Hepatocyte (in vitro differentiated cells): ENCODE results near the gene WDR46. TPM values are rescaled to one million over a fixed set of nuclear protein-coding genes. Genes with fewer than 3 reads are reported as not detected.

Experiments used
- DNase-seq: peaks from one replicate; pipeline ENCODE4 v3.0.0-alpha.2; 2016; ENCODE audit warnings: low spot score
- H2AFZ ChIP-seq: fragments of 200-600 bp; sonication (generic); 2 replicates; pipeline ENCODE4 v1.6.0; 2016; ENCODE audit warnings: antibody characterized with exemption, mild to moderate bottlenecking
- H3K27ac ChIP-seq: fragments of 200-600 bp; sonication (generic); 2 replicates; pipeline ENCODE4 v1.5.1; 2016; ENCODE audit warnings: mild to moderate bottlenecking
- H3K27me3 ChIP-seq: fragments of 200-600 bp; sonication (generic); 2 replicates; pipeline ENCODE4 v1.6.1; 2016
- H3K36me3 ChIP-seq: fragments of 200-600 bp; sonication (generic); replicated peaks from 2 replicates; pipeline ENCODE4 v1.5.1; 2016; ENCODE audit warnings: low read depth; ENCODE audit not compliant: insufficient read depth
- H3K4me1 ChIP-seq: fragments of 200-600 bp; sonication (generic); 2 replicates; pipeline ENCODE4 v1.5.1; 2016; ENCODE audit warnings: mild to moderate bottlenecking, moderate library complexity; ENCODE audit not compliant: insufficient read depth
- H3K4me2 ChIP-seq: fragments of 200-600 bp; sonication (generic); 2 replicates; pipeline ENCODE4 v1.6.0; 2016
- H3K4me3 ChIP-seq: fragments of 200-600 bp; sonication (generic); 2 replicates; pipeline ENCODE4 v1.5.1; 2016; ENCODE audit warnings: mild to moderate bottlenecking
- H3K79me2 ChIP-seq: fragments of 200-600 bp; sonication (generic); 2 replicates; pipeline ENCODE4 v1.6.0; 2017; ENCODE audit warnings: mild to moderate bottlenecking
- H3K9me2 ChIP-seq: fragments of 200-600 bp; sonication (generic); replicated peaks from 2 replicates; pipeline ENCODE4 v1.6.0; 2017; ENCODE audit warnings: mild to moderate bottlenecking; ENCODE audit not compliant: insufficient read depth
- H3K9me3 ChIP-seq: fragments of 200-600 bp; sonication (generic); 2 replicates; pipeline ENCODE4 v1.5.1; 2016; ENCODE audit warnings: low read depth, mild to moderate bottlenecking
- H4K20me1 ChIP-seq: fragments of 200-600 bp; sonication (generic); 2 replicates; pipeline ENCODE4 v1.6.0; 2016; ENCODE audit warnings: mild to moderate bottlenecking; ENCODE audit not compliant: insufficient read depth, poor library complexity, severe bottlenecking
- CTCF ChIP-seq: fragments of 200-600 bp; sonication (generic); IDR thresholded peaks from 2 replicates; pipeline ENCODE4 v1.5.1; 2016; ENCODE audit warnings: antibody characterized with exemption, mild to moderate bottlenecking; ENCODE audit not compliant: poor library complexity
- EZH2 ChIP-seq: fragments of 200-600 bp; sonication (generic); IDR thresholded peaks from 2 replicates; pipeline ENCODE4 v1.6.1; 2016; ENCODE audit warnings: antibody characterized with exemption, mild to moderate bottlenecking, borderline replicate concordance
- EZH2phosphoT487 ChIP-seq: fragments of 200-600 bp; sonication (generic); IDR thresholded peaks from one replicate; pipeline ENCODE4 v1.6.1; 2018; ENCODE audit warnings: antibody characterized with exemption, mild to moderate bottlenecking, low read depth, moderate library complexity; ENCODE audit not compliant: unreplicated experiment, severe bottlenecking
- WGBS: methylation state at CpG from one replicate; pipeline ENCODE4 v1.1.6; 2016; ENCODE audit warnings: low lambda C conversion rate; ENCODE audit errors: missing lambda C conversion rate; 5-methylcytosine and 5-hydroxymethylcytosine counted together
- polyA plus RNA-seq: library from polyadenylated mRNA; unstranded; fragments of >200 nt; fragmentation: Nextera tagmentation; extraction: Ambion mirVana; gene quantifications from 2 replicates; pipeline ENCODE4 v1.2.1, GENCODE V29; 2016
- total RNA-seq: library from RNA; depleted of rRNA; stranded (reverse); fragments of >200 nt; gene quantifications from 2 replicates; pipeline ENCODE4 v1.2.3, GENCODE V29; 2014

Gene WDR46
- total and polyA plus RNA-seq, 2 experiments from 2014 or later = 51.1 to 84.2 TPM

- Histone ChIP-seq H3K4me3 (peak overlapping the region; percentile 24), H3K4me2 (peak overlapping the region; percentile 78), H3K27ac (peak overlapping the region; percentile 35), H2AFZ (no peak overlapping the region), H3K27me3 (no peaks in the 10 kb centered on the region), H3K36me3 (no peaks in the 10 kb centered on the region), H3K4me1 (peaks cover 14% of the 10 kb centered on the region), H3K79me2 (peaks cover 31% of the 10 kb centered on the region), H3K9me2 (no peaks in the 10 kb centered on the region), H4K20me1 (no peaks in the 10 kb centered on the region), H3K9me3 (no peaks in the 10 kb centered on the region)
- TF ChIP-seq EZH2phosphoT487 (no peak), EZH2 (no peak), CTCF (no peak)
- DNase-seq = no peak
- 87% methylated on average over 18 of the region's 19 CpGs for WGBS
Measured at GRCh38 chr6:33316603-33317418, 27.8 kb upstream of the WDR46 start.

- Histone ChIP-seq H3K4me2 (no peak overlapping the region), H3K9me3 (no peaks in the 10 kb centered on the region), H3K4me3 (no peak overlapping the region), H3K4me1 (peaks cover 15% of the 10 kb centered on the region), H3K27ac (no peak overlapping the region), H3K36me3 (no peaks in the 10 kb centered on the region), H3K79me2 (peaks cover 31% of the 10 kb centered on the region), H2AFZ (no peak overlapping the region), H4K20me1 (no peaks in the 10 kb centered on the region), H3K27me3 (no peaks in the 10 kb centered on the region), H3K9me2 (no peaks in the 10 kb centered on the region)
- TF ChIP-seq EZH2phosphoT487 (no peak), CTCF (no peak), EZH2 (no peak)
- WGBS = 97% methylated on average over 17 of the region's 17 CpGs
- no peak for DNase-seq
Measured at GRCh38 chr6:33315793-33316602, 27.0 kb upstream of the WDR46 start.

GRCh38 chr6:33314943-33315792, 26.1 kb upstream of the WDR46 start:
- peak; percentile 79 for DNase-seq
- no peak for TF ChIP-seq EZH2
- no peak for TF ChIP-seq EZH2phosphoT487
- WGBS = 51% methylated on average over 42 of the region's 47 CpGs
- Histone ChIP-seq H2AFZ (no peak overlapping the region), H3K9me2 (no peaks in the 10 kb centered on the region), H3K79me2 (peaks cover 31% of the 10 kb centered on the region), H3K4me3 (no peak overlapping the region), H3K4me2 (peak overlapping the region; percentile 84), H3K4me1 (peaks cover 15% of the 10 kb centered on the region), H4K20me1 (no peaks in the 10 kb centered on the region), H3K36me3 (no peaks in the 10 kb centered on the region), H3K27me3 (no peaks in the 10 kb centered on the region), H3K27ac (peak overlapping the region; percentile 96), H3K9me3 (no peaks in the 10 kb centered on the region)
